Natural killer cell (primary cell): Measurements from ENCODE around the gene DNAH3. TPM values are rescaled to one million over a fixed set of nuclear protein-coding genes. Genes with fewer than 3 reads are reported as not detected.
A peak's percentile ranks its signal among the peaks of the same experiment; 100 is the strongest.

Source experiments
- ATAC-seq, 3 donors: fragments of 150-1000 bp in 2 of 3; fragments of 200-7000 bp in 1 of 3; cut with Tn5 transposase; 1 replicate in 1 of 3; 2 replicates in 2 of 3; pipeline ENCODE4 v1.10.0; 2021; ENCODE audit warnings: mild to moderate bottlenecking in 2 of 3, moderate library complexity in 2 of 3
- DNase-seq, 2 donors: peaks; one replicate each; pipeline versions ENCODE4 v3.0.0 to v3.0.0-alpha.2; 2013 to 2021; ENCODE audit warnings: mixed read lengths in 1 of 2
- H3K27ac ChIP-seq: one replicate; pipeline ENCODE4 v1.5.1; 2013; ENCODE audit warnings: mild to moderate bottlenecking, low read length
- H3K27me3 ChIP-seq: one replicate; pipeline ENCODE4 v1.6.1; 2013; ENCODE audit warnings: low read length; ENCODE audit not compliant: control insufficient read depth, insufficient read depth
- H3K36me3 ChIP-seq: one replicate; pipeline ENCODE4 v1.6.1; 2013; ENCODE audit warnings: low read length; ENCODE audit not compliant: control insufficient read depth, insufficient read depth
- H3K4me1 ChIP-seq: one replicate; pipeline ENCODE4 v1.6.1; 2013; ENCODE audit warnings: low read length; ENCODE audit not compliant: control insufficient read depth, insufficient read depth
- H3K4me3 ChIP-seq: one replicate; pipeline ENCODE4 v1.5.1; 2013; ENCODE audit warnings: low read length
- H3K9me3 ChIP-seq: one replicate; pipeline ENCODE4 v1.6.1; 2013; ENCODE audit warnings: low read length; ENCODE audit not compliant: control insufficient read depth, insufficient read depth
- H3K27ac Mint-ChIP-seq, 2 donors: one replicate each; pipeline ENCODE4 v1.8.0; 2022; ENCODE audit warnings: mild to moderate bottlenecking in 2 of 2, mixed read lengths in 2 of 2, moderate library complexity in 1 of 2
- H3K27me3 Mint-ChIP-seq, 2 donors: one replicate each; pipeline ENCODE4 v1.8.0; 2022; ENCODE audit warnings: low read depth in 2 of 2, mixed read lengths in 2 of 2
- H3K36me3 Mint-ChIP-seq: one replicate; pipeline ENCODE4 v1.8.0; 2022; ENCODE audit warnings: mixed read lengths
- H3K4me1 Mint-ChIP-seq, 2 donors: one replicate each; pipeline ENCODE4 v1.8.0; 2022; ENCODE audit warnings: mixed read lengths in 2 of 2
- H3K4me3 Mint-ChIP-seq: one replicate; pipeline ENCODE4 v1.8.0; 2022; ENCODE audit warnings: mild to moderate bottlenecking, moderate library complexity, mixed read lengths
- H3K9me3 Mint-ChIP-seq, 2 donors: one replicate each; pipeline ENCODE4 v1.8.0; 2022; ENCODE audit warnings: mixed read lengths in 2 of 2
- CTCF ChIP-seq: fragments of 200-600 bp; IDR thresholded peaks from one replicate; pipeline ENCODE4 v1.8.0; 2022; ENCODE audit warnings: antibody characterized with exemption
- WGBS: methylation state at CpG from one replicate; pipeline ENCODE4 v1.1.7; 2013; ENCODE audit warnings: missing lambda C conversion rate; ENCODE audit not compliant: insufficient coverage; 5-methylcytosine and 5-hydroxymethylcytosine counted together
- intact Hi-C: fragments of 100-400 bp; cut with micrococcal nuclease; formaldehyde crosslinking; loops from one replicate; pipeline ENCODE4 v1.14.2; 2022
- total RNA-seq, 4 donors: library from RNA; stranded (reverse); fragments of 120-200 nt in 1 of 4; gene quantifications; one replicate each; pipeline versions ENCODE4 v1.2.3 to v1.2.4, GENCODE V29; 2013 to 2022

DNAH3 gene
- total RNA-seq, 3 donors from 2014 or later (not counting 1 experiment from before 2014, with no cell fraction given): not detected

GRCh38 chr16:21084631-21085225 lies 65.9 kb downstream of the DNAH3 start:
- no peaks in the 10 kb centered on the region for H3K9me3 ChIP-seq
- no peak for TF ChIP-seq CTCF
- H3K4me1 ChIP-seq: no peaks in the 10 kb centered on the region
- no peaks in the 10 kb centered on the region for H3K36me3 ChIP-seq
- no peaks in the 10 kb centered on the region for H3K4me1 Mint-ChIP-seq
- no peak for ATAC-seq
- no peak overlapping the region for H3K27ac Mint-ChIP-seq
- H3K4me3 Mint-ChIP-seq: no peak overlapping the region
- no peaks in the 10 kb centered on the region for H3K9me3 Mint-ChIP-seq
- H3K36me3 Mint-ChIP-seq: no peaks in the 10 kb centered on the region
- DNase-seq: no peak
- 92% methylated on average over 12 of the region's 12 CpGs for WGBS
- no peak overlapping the region for H3K27ac ChIP-seq
- peaks cover 10 to 22% of the 10 kb centered on the region in 2 donors for H3K27me3 Mint-ChIP-seq
- peaks cover 2% of the 10 kb centered on the region for H3K27me3 ChIP-seq
- intact Hi-C loops: no loop called here
- no peak overlapping the region for H3K4me3 ChIP-seq

- Mint-ChIP-seq H3K9me3 (no peaks in the 10 kb centered on the region), H3K27me3 (peaks cover 6 to 14% of the 10 kb centered on the region in 2 donors), H3K4me1 (no peaks in the 10 kb centered on the region), H3K36me3 (no peaks in the 10 kb centered on the region), H3K27ac (no peak overlapping the region), H3K4me3 (no peak overlapping the region)
- Histone ChIP-seq H3K4me3 (no peak overlapping the region), H3K27ac (no peak overlapping the region), H3K36me3 (no peaks in the 10 kb centered on the region), H3K27me3 (peaks cover 2% of the 10 kb centered on the region), H3K9me3 (no peaks in the 10 kb centered on the region), H3K4me1 (no peaks in the 10 kb centered on the region)
- DNase-seq (peak; percentile 24 to 63), ATAC-seq (peak; percentile 55 to 83 (median 64))
- WGBS: 35% methylated on average over 5 of the region's 6 CpGs
- intact Hi-C loops: loop anchor here (1.0 kb wide), 2 partner anchors 233 to 284 kb away; no protein-coding TSS in a partner anchor
- TF ChIP-seq CTCF: peak; percentile 53
Measured at GRCh38 chr16:21083729-21084268, 66.8 kb downstream of the DNAH3 start.

- intact Hi-C loops: no loop called here
- 83% methylated on average over 8 of the region's 8 CpGs for WGBS
- TF ChIP-seq CTCF: no peak
- Mint-ChIP-seq H3K4me3 (no peak overlapping the region), H3K36me3 (no peaks in the 10 kb centered on the region), H3K4me1 (no peaks in the 10 kb centered on the region), H3K27ac (no peak overlapping the region), H3K27me3 (no peaks in the 10 kb centered on the region), H3K9me3 (no peaks in the 10 kb centered on the region)
- Histone ChIP-seq H3K36me3 (no peaks in the 10 kb centered on the region), H3K4me1 (no peaks in the 10 kb centered on the region), H3K9me3 (no peaks in the 10 kb centered on the region), H3K27ac (no peak overlapping the region), H3K27me3 (no peaks in the 10 kb centered on the region), H3K4me3 (no peak overlapping the region)
- ATAC-seq: no peak
- DNase-seq: no peak
Measured at GRCh38 chr16:21081329-21081728, 69.3 kb downstream of the DNAH3 start.

GRCh38 chr16:21078563-21078962 lies 72.1 kb downstream of the DNAH3 start:
- no peak overlapping the region for H3K27ac Mint-ChIP-seq
- no peak for TF ChIP-seq CTCF
- Histone ChIP-seq H3K27me3 (no peaks in the 10 kb centered on the region), H3K4me3 (no peak overlapping the region), H3K27ac (no peak overlapping the region), H3K9me3 (no peaks in the 10 kb centered on the region), H3K36me3 (no peaks in the 10 kb centered on the region), H3K4me1 (no peaks in the 10 kb centered on the region)
- peaks cover 0 to 3% of the 10 kb centered on the region in 2 donors for H3K27me3 Mint-ChIP-seq
- DNase-seq (no peak), ATAC-seq (no peak)
- no peaks in the 10 kb centered on the region for H3K4me1 Mint-ChIP-seq
- no peaks in the 10 kb centered on the region for H3K36me3 Mint-ChIP-seq
- H3K9me3 Mint-ChIP-seq: no peaks in the 10 kb centered on the region
- intact Hi-C loops: no loop called here
- no peak overlapping the region for H3K4me3 Mint-ChIP-seq
